RPMI7951 (cell line): Measurements from ENCODE around the gene TSEN34. TPM values are rescaled to one million over a fixed set of nuclear protein-coding genes. Genes with fewer than 3 reads are reported as not detected.
"Not testable (repeated sequence)": the region's sequence is repeated elsewhere in the genome, so short reads cannot be mapped to it uniquely, and the experiment has no call there.

Source experiments
- DNase-seq: peaks from one replicate; pipeline ENCODE4 v3.0.0-alpha.2; 2012; ENCODE audit warnings: low read depth
- total RNA-seq: library from RNA; depleted of rRNA; stranded (reverse); fragments of >200 nt; shearing (Covaris generic); gene quantifications from 2 replicates; pipeline ENCODE4 v1.2.3, GENCODE V29; 2014; rRNA removed

The TSEN34 gene
- total RNA-seq, 1 experiment from 2014 or later, result 125 TPM

GRCh38 chr19:54239491-54240371 lies 48.6 kb downstream of the TSEN34 start:
- DNase-seq, result not testable (repeated sequence)

- DNase-seq, result not testable (repeated sequence)
Measured at GRCh38 chr19:54240372-54241336, 49.5 kb downstream of the TSEN34 start.

GRCh38 chr19:54242234-54242633 lies 51.1 kb downstream of the TSEN34 start:
- DNase-seq, result not testable (repeated sequence)

GRCh38 chr19:54242646-54243045 lies 51.5 kb downstream of the TSEN34 start, which contains the start of gene LILRA6:
Gene LILRA6 (minus strand): TSS chr19:54242790.
- not testable (repeated sequence) for DNase-seq

- DNase-seq, result not testable (repeated sequence)
Measured at GRCh38 chr19:54243809-54244208, 52.7 kb downstream of the TSEN34 start.

Other genes with a start within 250 kb of the TSEN34 start
- gene CACNG8, start 228.4 kb upstream of the TSEN34 start, total RNA-seq, result under 0.01 and 0.10 TPM in 2 replicates
- gene CACNG6, start 199.7 kb upstream of the TSEN34 start, total RNA-seq, result 0.10 TPM in 1 of 2 replicates, not detected in the other
- gene VSTM1, start 127.4 kb upstream of the TSEN34 start, total RNA-seq, result 0.29 TPM in 1 of 2 replicates, not detected in the other
- not detected in 2 replicates for gene TARM1, start 109.9 kb upstream of the TSEN34 start, total RNA-seq
- 0.12 TPM in 1 of 2 replicates, not detected in the other for gene OSCAR, start 90.5 kb upstream of the TSEN34 start, total RNA-seq
- gene NDUFA3, start 88.5 kb upstream of the TSEN34 start, total RNA-seq, result 45.4 and 59.8 TPM in 2 replicates
- 50.2 and 66.2 TPM in 2 replicates for gene TFPT, start 75.7 kb upstream of the TSEN34 start, total RNA-seq
- 51.8 and 71.3 TPM in 2 replicates for gene PRPF31, start 75.6 kb upstream of the TSEN34 start, total RNA-seq
- 9.6 and 12.3 TPM in 2 replicates for gene CNOT3, start 53.5 kb upstream of the TSEN34 start, total RNA-seq
- gene LENG1, start 31.6 kb upstream of the TSEN34 start, total RNA-seq, result 13.1 and 15.4 TPM in 2 replicates
- gene TMC4, start 18.1 kb upstream of the TSEN34 start, total RNA-seq, result 3.8 TPM in 1 of 2 replicates, not detected in the other
- gene MBOAT7, start 1.7 kb upstream of the TSEN34 start, total RNA-seq, result 174 and 183 TPM in 2 replicates
- gene RPS9, start 9.6 kb downstream of the TSEN34 start, total RNA-seq, result 1,692 and 2,035 TPM in 2 replicates
- not detected in 2 replicates for gene LILRB3, start 31.7 kb downstream of the TSEN34 start, total RNA-seq
- not detected in 2 replicates for gene LILRA6, start 51.5 kb downstream of the TSEN34 start, total RNA-seq
- not detected in 2 replicates for gene LILRB5, start 66.0 kb downstream of the TSEN34 start, total RNA-seq
- not detected in 2 replicates for gene LILRB2, start 89.8 kb downstream of the TSEN34 start, total RNA-seq
- not detected in 2 replicates for gene LILRA5, start 121.9 kb downstream of the TSEN34 start, total RNA-seq
- not detected in 2 replicates for gene LILRA4, start 147.9 kb downstream of the TSEN34 start, total RNA-seq
- gene LAIR1, start 173.6 kb downstream of the TSEN34 start, total RNA-seq, result 0.12 TPM in 1 of 2 replicates, not detected in the other
- gene TTYH1, start 224.2 kb downstream of the TSEN34 start, total RNA-seq, result not detected in 2 replicates